ENCODE measurements around the gene HYLS1. TPM values are rescaled to one million over a fixed set of nuclear protein-coding genes. Genes with fewer than 3 reads are reported as not detected.

HYLS1 gene
- total and polyA plus RNA-seq, 9 of the 15 experiments (the other 6 are each of a cell fraction or from before 2014, with no cell fraction given): 2.7 to 8.2 (median 4.8) TPM

- in situ Hi-C loops (cut with MboI) (no loop called here), intact Hi-C loops (cut with micrococcal nuclease) (loop anchor here (1.0 kb wide), 1 partner anchor 159 kb away; no protein-coding TSS in a partner anchor)
- H2AFZ ChIP-seq (ENCODE audit: low read depth, low read length): no peak within 1 kb of the TSS
- TF ChIP-seq, protein P1, sequence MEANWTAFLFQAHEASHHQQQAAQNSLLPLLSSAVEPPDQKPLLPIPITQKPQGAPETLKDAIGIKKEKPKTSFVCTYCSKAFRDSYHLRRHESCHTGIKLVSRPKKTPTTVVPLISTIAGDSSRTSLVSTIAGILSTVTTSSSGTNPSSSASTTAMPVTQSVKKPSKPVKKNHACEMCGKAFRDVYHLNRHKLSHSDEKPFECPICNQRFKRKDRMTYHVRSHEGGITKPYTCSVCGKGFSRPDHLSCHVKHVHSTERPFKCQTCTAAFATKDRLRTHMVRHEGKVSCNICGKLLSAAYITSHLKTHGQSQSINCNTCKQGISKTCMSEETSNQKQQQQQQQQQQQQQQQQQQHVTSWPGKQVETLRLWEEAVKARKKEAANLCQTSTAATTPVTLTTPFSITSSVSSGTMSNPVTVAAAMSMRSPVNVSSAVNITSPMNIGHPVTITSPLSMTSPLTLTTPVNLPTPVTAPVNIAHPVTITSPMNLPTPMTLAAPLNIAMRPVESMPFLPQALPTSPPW (CRISPR knock-in tag; IDR thresholded peaks at IDR 0.05): no peak
- TF ChIP-seq MIER1 (IDR thresholded peaks at IDR 0.05; ENCODE audit: low read depth): peak; percentile 6; the same call in 1 of the 2 replicates
- TF ChIP-seq KDM5B (IDR thresholded peaks at IDR 0.05; ENCODE audit: insufficient replicate concordance, low read depth, low read length): no peak
- no peak for TF ChIP-seq E2F6 (IDR thresholded peaks at IDR 0.05; ENCODE audit: borderline replicate concordance in 1 of 2, extremely low read depth in 1 of 2, insufficient read depth in 1 of 2, insufficient read length in 1 of 2, low read depth in 1 of 2, low read length in 1 of 2, poor library complexity in 1 of 2, severe bottlenecking in 1 of 2)
- TF ChIP-seq PRDM10 (IDR thresholded peaks at IDR 0.05; ENCODE audit: partially characterized antibody): no peak
- no peak for TF ChIP-seq ZNF316 (IDR thresholded peaks at IDR 0.05)
- no peak for TF ChIP-seq HDAC2 (IDR thresholded peaks at IDR 0.05)
- TF ChIP-seq, protein P2, sequence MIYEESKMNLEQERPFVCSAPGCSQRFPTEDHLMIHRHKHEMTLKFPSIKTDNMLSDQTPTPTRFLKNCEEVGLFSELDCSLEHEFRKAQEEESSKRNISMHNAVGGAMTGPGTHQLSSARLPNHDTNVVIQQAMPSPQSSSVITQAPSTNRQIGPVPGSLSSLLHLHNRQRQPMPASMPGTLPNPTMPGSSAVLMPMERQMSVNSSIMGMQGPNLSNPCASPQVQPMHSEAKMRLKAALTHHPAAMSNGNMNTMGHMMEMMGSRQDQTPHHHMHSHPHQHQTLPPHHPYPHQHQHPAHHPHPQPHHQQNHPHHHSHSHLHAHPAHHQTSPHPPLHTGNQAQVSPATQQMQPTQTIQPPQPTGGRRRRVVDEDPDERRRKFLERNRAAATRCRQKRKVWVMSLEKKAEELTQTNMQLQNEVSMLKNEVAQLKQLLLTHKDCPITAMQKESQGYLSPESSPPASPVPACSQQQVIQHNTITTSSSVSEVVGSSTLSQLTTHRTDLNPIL (CRISPR knock-in tag; IDR thresholded peaks at IDR 0.05): no peak
- peaks cover 33% of the 10 kb centered on the region for H3K79me2 ChIP-seq (ENCODE audit: control insufficient read depth, insufficient read depth, low read length)
- H3K4me2 ChIP-seq (ENCODE audit: insufficient read depth, low read length): peak within 1 kb of the TSS; percentile 89; the same call in 1 of the 2 replicates
- CTCF ChIA-PET (ENCODE audit: low intra/inter-chr PET ratio): no interaction called here
- no peaks in the 10 kb centered on the region for H3K9me3 ChIP-seq (replicated peaks; ENCODE audit: control insufficient read depth, insufficient read depth, low read depth, low read length)
- peaks cover 23% of the 10 kb centered on the region for H3K36me3 ChIP-seq (ENCODE audit: control insufficient read depth, insufficient read depth, low read length)
- H3K9ac ChIP-seq (ENCODE audit: insufficient read depth in 1 of 2, low read depth in 2 of 2, low read length in 2 of 2): no peak within 1 kb of the TSS
- FAIRE-seq: no peak
- H3K27me3 ChIP-seq (ENCODE audit: control insufficient read depth in 2 of 2, insufficient read depth in 2 of 2, low read length in 2 of 2): peaks cover 9 to 23% of the 10 kb centered on the region in 2 experiments; a peak in 4 of 5 replicates
- no peaks in the 10 kb centered on the region for H4K20me1 ChIP-seq (replicated peaks; ENCODE audit: control insufficient read depth, insufficient read depth, low read length)
- ATAC-seq: no peak
- no peak for DNase-seq (ENCODE audit: extremely low read depth in 1 of 4, low spot score in 3 of 4)
- H3K27ac ChIP-seq (ENCODE audit: extremely low read depth, low read depth, low read length): no peak within 1 kb of the TSS
- no peak within 1 kb of the TSS for H3K4me3 ChIP-seq
- POLR2A ChIA-PET: interaction anchor here (0.7 to 1.8 kb wide), 5 partner anchors 7 to 308 kb away, joined by 3 to 10 read pairs (median 5); partner anchors contain the start of genes FAM118B, HYLS1 and RPUSD4
- no peaks in the 10 kb centered on the region for H3K9me1 ChIP-seq (ENCODE audit: control insufficient read depth, insufficient read depth, low read length)
- 72% methylated on average over 21 of the region's 81 CpGs for WGBS (ENCODE audit: insufficient coverage, low coverage, missing lambda C conversion rate)
- BruUV-seq (replicated peaks): no TSS peak
- H3K4me1 ChIP-seq (replicated peaks in 1 of 2; ENCODE audit: control insufficient read depth in 2 of 2, insufficient read depth in 2 of 2, low read length in 2 of 2): peaks cover 0 to 6% of the 10 kb centered on the region in 2 experiments; a peak in 2 of 5 replicates
These were observed 16.5 kb downstream of the HYLS1 start, which contains the start of gene DDX25 for GRCh38 chr11:125903711-125904659. DDX25 (plus strand) TSS chr11:125904508; CDS start chr11:125904518, 10 bp downstream.

Measured in K562 (cell line).